ENCODE data around the gene LRRC27.

GRCh38 chr10:132344386-132344785 lies 12.4 kb downstream of the LRRC27 start:
- TF ChIP-seq CTCF (IDR thresholded peaks at IDR 0.05) (no peak), POLR2A (IDR thresholded peaks at IDR 0.05) (no peak)

All from adrenal gland (tissue), 5 donors.